ENCODE results near the gene CTSH.

The CTSH gene

GRCh38 chr15:78950343-78950742, 5.5 kb upstream of the CTSH start:
- DNase-seq (ENCODE audit: low read depth) = no peak
- TF ChIP-seq CTCF (IDR thresholded peaks at IDR 0.05; ENCODE audit: low read depth, low read length) = no peak
- TF ChIP-seq MYC (IDR thresholded peaks at IDR 0.05; ENCODE audit: low read depth, low read length) = no peak
- no peak for TF ChIP-seq MAX (IDR thresholded peaks at IDR 0.05; ENCODE audit: low read depth, low read length)
- TF ChIP-seq POLR2A (IDR thresholded peaks at IDR 0.05; ENCODE audit: extremely low read depth, insufficient read length) = no peak
- H3K4me3 ChIP-seq (ENCODE audit: low read depth, low read length) = no peak overlapping the region

GRCh38 chr15:78949461-78949860, 4.6 kb upstream of the CTSH start:
- TF ChIP-seq MAX (IDR thresholded peaks at IDR 0.05; ENCODE audit: low read depth, low read length) (no peak), CTCF (IDR thresholded peaks at IDR 0.05; ENCODE audit: low read depth, low read length) (no peak), MYC (IDR thresholded peaks at IDR 0.05; ENCODE audit: low read depth, low read length) (no peak), POLR2A (IDR thresholded peaks at IDR 0.05; ENCODE audit: extremely low read depth, insufficient read length) (no peak)
- no peak overlapping the region for H3K4me3 ChIP-seq (ENCODE audit: low read depth, low read length)
- no peak for DNase-seq (ENCODE audit: low read depth)

GRCh38 chr15:78947506-78947905, 2.7 kb upstream of the CTSH start:
- TF ChIP-seq CTCF (IDR thresholded peaks at IDR 0.05; ENCODE audit: low read depth, low read length) (no peak), POLR2A (IDR thresholded peaks at IDR 0.05; ENCODE audit: extremely low read depth, insufficient read length) (no peak), MAX (IDR thresholded peaks at IDR 0.05; ENCODE audit: low read depth, low read length) (no peak), MYC (IDR thresholded peaks at IDR 0.05; ENCODE audit: low read depth, low read length) (no peak)
- DNase-seq (ENCODE audit: low read depth) = no peak
- H3K4me3 ChIP-seq (ENCODE audit: low read depth, low read length) = no peak overlapping the region

GRCh38 chr15:78946493-78946892, 1.6 kb upstream of the CTSH start:
- H3K4me3 ChIP-seq (ENCODE audit: low read depth, low read length) = no peak overlapping the region
- TF ChIP-seq MAX (IDR thresholded peaks at IDR 0.05; ENCODE audit: low read depth, low read length) = no peak
- TF ChIP-seq CTCF (IDR thresholded peaks at IDR 0.05; ENCODE audit: low read depth, low read length) = no peak
- no peak for TF ChIP-seq MYC (IDR thresholded peaks at IDR 0.05; ENCODE audit: low read depth, low read length)
- TF ChIP-seq POLR2A (IDR thresholded peaks at IDR 0.05; ENCODE audit: extremely low read depth, insufficient read length) = no peak
- DNase-seq (ENCODE audit: low read depth) = no peak

- DNase-seq (ENCODE audit: low read depth) = peak; percentile 48
- peak overlapping the region; percentile 64 for H3K4me3 ChIP-seq (ENCODE audit: low read depth, low read length)
- no peak for TF ChIP-seq MYC (IDR thresholded peaks at IDR 0.05; ENCODE audit: low read depth, low read length)
- TF ChIP-seq POLR2A (IDR thresholded peaks at IDR 0.05; ENCODE audit: extremely low read depth, insufficient read length) = no peak
- no peak for TF ChIP-seq CTCF (IDR thresholded peaks at IDR 0.05; ENCODE audit: low read depth, low read length)
- TF ChIP-seq MAX (IDR thresholded peaks at IDR 0.05; ENCODE audit: low read depth, low read length) = no peak
Measured at GRCh38 chr15:78944202-78944625, 632 bp downstream of the CTSH start.

- H3K4me3 ChIP-seq (ENCODE audit: low read depth, low read length) = peak overlapping the region; percentile 64
- DNase-seq (ENCODE audit: low read depth) = no peak
- TF ChIP-seq POLR2A (IDR thresholded peaks at IDR 0.05; ENCODE audit: extremely low read depth, insufficient read length) (no peak), MYC (IDR thresholded peaks at IDR 0.05; ENCODE audit: low read depth, low read length) (no peak), MAX (IDR thresholded peaks at IDR 0.05; ENCODE audit: low read depth, low read length) (no peak), CTCF (IDR thresholded peaks at IDR 0.05; ENCODE audit: low read depth, low read length) (no peak)
Measured at GRCh38 chr15:78943692-78944091, 1.2 kb downstream of the CTSH start.

All from NB4 (cell line).